H1 (cell line): ENCODE data around the gene DNAJB13. TPM values are rescaled to one million over a fixed set of nuclear protein-coding genes. Genes with fewer than 3 reads are reported as not detected.

ENCODE experiments used
- CTCF ChIA-PET: fragments of 300-600 bp; sonication (Branson Sonifier 250); formaldehyde crosslinking; loops from one replicate; lab custom pipeline; 2021; ENCODE audit not compliant: partially characterized antibody; lab: Charles Lee
- POLR2A ChIA-PET: fragments of 300-600 bp; sonication (Branson Sonifier 250); formaldehyde crosslinking; loops from one replicate; lab custom pipeline; 2021; ENCODE audit warnings: inconsistent platforms; ENCODE audit not compliant: partially characterized antibody; lab: Charles Lee
- DNase-seq, 2 experiments: peaks; one replicate each; pipeline versions ENCODE4 v3.0.0 to v3.0.0-alpha.2; 2010 to 2022; ENCODE audit warnings: low spot score in 2 of 2, low read depth in 1 of 2, mixed read lengths in 1 of 2
- FAIRE-seq: peaks from 2 replicates; lab custom pipeline; 2011; peaks lifted over from hg19 to GRCh38; lab: Jason Lieb, UNC
- H2AFZ ChIP-seq: 2 replicates; pipeline ENCODE4 v1.8.1; 2012; ENCODE audit warnings: low read length, inconsistent platforms
- H2AK5ac ChIP-seq: 2 replicates; pipeline ENCODE4 v1.6.1; 2013; ENCODE audit warnings: low read depth, low read length
- H2BK120ac ChIP-seq: replicated peaks from 2 replicates; pipeline ENCODE3; 2013; ENCODE audit warnings: low read depth, low read length, inconsistent platforms
- H2BK12ac ChIP-seq: 2 replicates; pipeline ENCODE4 v1.6.1; 2013; ENCODE audit warnings: low read depth, low read length
- H2BK15ac ChIP-seq: 2 replicates; pipeline ENCODE4 v1.6.1; 2013; ENCODE audit warnings: low read length
- H2BK20ac ChIP-seq: 2 replicates; pipeline ENCODE4 v1.6.1; 2013; ENCODE audit warnings: low read length
- H2BK5ac ChIP-seq: 2 replicates; pipeline ENCODE4 v1.6.1; 2013; ENCODE audit warnings: low read depth, low read length
- H3K14ac ChIP-seq: 2 replicates; pipeline ENCODE4 v1.6.1; 2013; ENCODE audit warnings: inconsistent platforms; ENCODE audit not compliant: insufficient read length
- H3K18ac ChIP-seq: 2 replicates; pipeline ENCODE4 v1.6.1; 2013; ENCODE audit warnings: low read length; ENCODE audit errors: extremely low read depth
- H3K23ac ChIP-seq: 2 replicates; pipeline ENCODE4 v1.6.1; 2013; ENCODE audit warnings: inconsistent platforms; ENCODE audit not compliant: insufficient read length
- H3K23me2 ChIP-seq: 2 replicates; pipeline ENCODE4 v1.6.1; 2013; ENCODE audit warnings: low read depth, low read length
- H3K27ac ChIP-seq: 2 replicates; pipeline ENCODE4 v1.6.1; 2011; ENCODE audit warnings: low read depth, low read length, inconsistent platforms
- H3K27me3 ChIP-seq, 4 experiments: replicated peaks in 1 of 4; 1 replicate in 1 of 4; 2 replicates in 3 of 4; pipeline versions ENCODE4 v1.6.1 to v1.8.1; 2011 to 2013; ENCODE audit warnings: low read length in 3 of 4, mild to moderate bottlenecking in 3 of 4, inconsistent platforms in 2 of 4, mixed read lengths in 2 of 4, moderate library complexity in 1 of 4; ENCODE audit not compliant: control insufficient read depth in 3 of 4, insufficient read depth in 3 of 4; ENCODE audit errors: extremely low read depth in 1 of 4
- H3K36me3 ChIP-seq, 4 experiments: 2 replicates each; pipeline versions ENCODE4 v1.6.1 to v1.8.1; 2011 to 2013; ENCODE audit warnings: mild to moderate bottlenecking in 4 of 4, low read length in 3 of 4, moderate library complexity in 2 of 4, control low read depth in 1 of 4, inconsistent platforms in 1 of 4; ENCODE audit not compliant: insufficient read depth in 4 of 4, control insufficient read depth in 2 of 4
- H3K4ac ChIP-seq: replicated peaks from 2 replicates; pipeline ENCODE3; 2013; ENCODE audit warnings: low read length, low read depth, mixed read lengths, inconsistent platforms; ENCODE audit not compliant: insufficient read length
- H3K4me1 ChIP-seq, 4 experiments: replicated peaks in 1 of 4; 1 replicate in 1 of 4; 2 replicates in 3 of 4; pipeline versions ENCODE4 v1.6.1 to v1.8.1; 2011 to 2013; ENCODE audit warnings: low read length in 3 of 4, inconsistent platforms in 2 of 4, mixed read lengths in 1 of 4; ENCODE audit not compliant: insufficient read depth in 4 of 4, control insufficient read depth in 3 of 4
- H3K4me2 ChIP-seq, 2 experiments: 2 replicates each; pipeline versions ENCODE4 v1.6.1 to v1.8.1; 2011 to 2013; ENCODE audit warnings: low read depth in 2 of 2, low read length in 2 of 2, control low read depth in 1 of 2, inconsistent platforms in 1 of 2, mild to moderate bottlenecking in 1 of 2; ENCODE audit not compliant: insufficient read depth in 1 of 2
- H3K4me3 ChIP-seq, 4 experiments: fragments of 200-600, 300-600 bp in 1 of 4; sonication (generic), shearing (Covaris generic), sonication (Bioruptor Twin) in 1 of 4; 2 replicates each; pipeline versions ENCODE4 v1.5.1 to v1.8.1; 2011 to 2016; ENCODE audit warnings: low read length in 4 of 4, low read depth in 3 of 4, control low read depth in 2 of 4, inconsistent platforms in 2 of 4, mild to moderate bottlenecking in 2 of 4, mixed read lengths in 1 of 4, moderate library complexity in 1 of 4; ENCODE audit not compliant: insufficient read depth in 2 of 4; ENCODE audit errors: extremely low read depth in 1 of 4
- H3K56ac ChIP-seq: replicated peaks from 2 replicates; pipeline ENCODE3; 2013; ENCODE audit warnings: low read depth, mild to moderate bottlenecking, mixed read lengths, low read length, inconsistent platforms; ENCODE audit not compliant: insufficient read length
- H3K79me1 ChIP-seq: 2 replicates; pipeline ENCODE4 v1.6.1; 2013; ENCODE audit warnings: low read depth, low read length, control low read depth
- H3K79me2 ChIP-seq, 2 experiments: 2 replicates each; pipeline versions ENCODE4 v1.6.1 to v1.8.1; 2012 to 2013; ENCODE audit warnings: low read length in 2 of 2, mild to moderate bottlenecking in 2 of 2, inconsistent platforms in 1 of 2; ENCODE audit not compliant: insufficient read depth in 2 of 2, control insufficient read depth in 1 of 2
- H3K9ac ChIP-seq, 4 experiments: replicated peaks in 1 of 4; 1 replicate in 1 of 4; 2 replicates in 3 of 4; pipeline versions ENCODE4 v1.6.1 to v1.8.1; 2011 to 2013; ENCODE audit warnings: low read depth in 3 of 4, low read length in 3 of 4, control low read depth in 2 of 4, mild to moderate bottlenecking in 2 of 4, moderate library complexity in 2 of 4, inconsistent platforms in 1 of 4; ENCODE audit errors: extremely low read depth in 1 of 4
- H3K9me3 ChIP-seq, 2 experiments: 2 replicates each; pipeline versions ENCODE4 v1.6.1 to v1.8.1; 2012 to 2013; ENCODE audit warnings: mild to moderate bottlenecking in 2 of 2, moderate library complexity in 2 of 2, control low read depth in 1 of 2, inconsistent platforms in 1 of 2, low read depth in 1 of 2, low read length in 1 of 2, mixed read lengths in 1 of 2; ENCODE audit not compliant: insufficient read depth in 2 of 2
- H4K20me1 ChIP-seq, 2 experiments: replicated peaks in 1 of 2; 2 replicates each; pipeline versions ENCODE3 to v1.8.1; 2011 to 2013; ENCODE audit warnings: inconsistent platforms in 2 of 2, low read length in 2 of 2, mild to moderate bottlenecking in 1 of 2; ENCODE audit not compliant: insufficient read depth in 2 of 2, control insufficient read depth in 1 of 2
- H4K5ac ChIP-seq: 2 replicates; pipeline ENCODE4 v1.6.1; 2013; ENCODE audit warnings: low read length, low read depth, mixed read lengths, inconsistent platforms; ENCODE audit not compliant: insufficient read length
- H4K8ac ChIP-seq: 2 replicates; pipeline ENCODE4 v1.8.0; 2013; ENCODE audit warnings: mild to moderate bottlenecking, moderate library complexity, low read length, inconsistent platforms; ENCODE audit not compliant: insufficient read depth; ENCODE audit errors: extremely low read depth
- H4K91ac ChIP-seq: replicated peaks from 2 replicates; pipeline ENCODE3; 2013; ENCODE audit warnings: low read length, mixed read lengths, inconsistent platforms; ENCODE audit not compliant: insufficient read length
- CBX8 ChIP-seq: fragments of 300-800, 300-1000 bp; sonication (generic); IDR thresholded peaks from 2 replicates; pipeline ENCODE4 v1.7.1; 2016; ENCODE audit warnings: low read depth, low read length, borderline replicate concordance
- CREB1 ChIP-seq: IDR thresholded peaks from 2 replicates; pipeline ENCODE4 v1.6.1; 2012; ENCODE audit warnings: inconsistent platforms
- EGR1 ChIP-seq: IDR thresholded peaks from 2 replicates; pipeline ENCODE4 v1.6.1; 2011; ENCODE audit warnings: low read depth, low read length, borderline replicate concordance
- EP300 ChIP-seq, 2 experiments: IDR thresholded peaks; 1 replicate in 1 of 2; 2 replicates in 1 of 2; pipeline ENCODE4 v1.6.1; 2011 to 2012; ENCODE audit warnings: low read depth in 2 of 2, low read length in 2 of 2, mild to moderate bottlenecking in 2 of 2, borderline replicate concordance in 1 of 2, inconsistent platforms in 1 of 2, moderate library complexity in 1 of 2
- EZH2 ChIP-seq: fragments of 200-600 bp; sonication (generic); IDR thresholded peaks from 2 replicates; pipeline ENCODE4 v1.7.1; 2012; ENCODE audit warnings: low read depth, mild to moderate bottlenecking, moderate library complexity, low read length, inconsistent platforms; ENCODE audit not compliant: severe bottlenecking
- JUN ChIP-seq: IDR thresholded peaks from 2 replicates; pipeline ENCODE4 v1.6.1; 2011; ENCODE audit warnings: low read depth, mild to moderate bottlenecking, improper control_type of control experiment, low read length
- KDM1A ChIP-seq: fragments of 200-600, 300-600 bp; sonication (generic); IDR thresholded peaks from 2 replicates; pipeline ENCODE4 v1.7.1; 2016; ENCODE audit warnings: mild to moderate bottlenecking, low read length, borderline replicate concordance
- POLR2AphosphoS5 ChIP-seq: IDR thresholded peaks from 2 replicates; pipeline ENCODE4 v1.6.1; 2011; ENCODE audit warnings: low read depth, low read length
- RXRA ChIP-seq: IDR thresholded peaks from 2 replicates; pipeline ENCODE4 v1.6.1; 2011; ENCODE audit warnings: low read depth, mild to moderate bottlenecking, low read length, moderate library complexity; ENCODE audit not compliant: insufficient read depth
- SIRT6 ChIP-seq: IDR thresholded peaks from one replicate; pipeline ENCODE4 v1.7.1; 2012; ENCODE audit warnings: low read length, inconsistent platforms
- SIX5 ChIP-seq: IDR thresholded peaks from 2 replicates; pipeline ENCODE4 v1.6.1; 2011; ENCODE audit warnings: mild to moderate bottlenecking, low read depth, low read length
- SRF ChIP-seq: IDR thresholded peaks from 2 replicates; pipeline ENCODE4 v1.6.1; 2011; ENCODE audit warnings: mild to moderate bottlenecking, low read depth, low read length, moderate library complexity
- WGBS, 2 experiments: shearing (Covaris generic) in 1 of 2; methylation state at CpG; one replicate each; pipeline versions ENCODE4 v1.1.6 to v1.1.7; 2013 to 2015; ENCODE audit warnings: low lambda C conversion rate in 2 of 2, mixed read lengths in 2 of 2, inconsistent platforms in 1 of 2, low coverage in 1 of 2, missing lambda C conversion rate in 1 of 2; ENCODE audit not compliant: insufficient replicate concordance in 2 of 2, insufficient coverage in 1 of 2, insufficient read length in 1 of 2; ENCODE audit errors: extremely low coverage in 1 of 2, missing lambda C conversion rate in 1 of 2; 5-methylcytosine and 5-hydroxymethylcytosine counted together
- polyA plus RNA-seq, 7 experiments: library from polyadenylated mRNA; depleted of rRNA in 3 of 7; stranded (reverse) in 5 of 7; unstranded in 2 of 7; fragments of >200 nt in 5 of 7; fragments of 200-250 nt in 2 of 7; gene quantifications; 1 replicate in 5 of 7; 2 replicates in 1 of 7; 4 replicates in 1 of 7; pipeline versions ENCODE4 v1.2.1 to v1.2.3, GENCODE V29; 2011 to 2013; ENCODE audit warnings: missing spikeins in 2 of 7, mixed read lengths in 2 of 7
- total RNA-seq: library from RNA; stranded (reverse); fragmentation: NEBNext Ultra II Directional; extraction: Animal tissue kit (Norgen Biotek cat#: 25700); gene quantifications from 2 replicates; pipeline ENCODE4 v1.2.1, GENCODE V29; 2021
- TF ChIP-seq, protein P1 (sequence below): IDR thresholded peaks from 2 replicates; pipeline ENCODE4 v1.6.1; 2012; ENCODE audit warnings: inconsistent platforms

Gene DNAJB13
- total and polyA plus RNA-seq, 2 of the 8 experiments (the other 6 are each of a cell fraction or from before 2014, with no cell fraction given): 0.27 TPM; not detected in 1

GRCh38 chr11:73999581-74000306 lies 48.9 kb downstream of the DNAJB13 start:
- Histone ChIP-seq H2AK5ac (no peak overlapping the region), H3K79me2 (no peaks in the 10 kb centered on the region), H4K20me1 (no peaks in the 10 kb centered on the region), H3K9me3 (no peaks in the 10 kb centered on the region), H4K5ac (no peak overlapping the region), H3K36me3 (no peaks in the 10 kb centered on the region; a peak in 2 of 8 replicates), H3K14ac (no peak overlapping the region), H2BK120ac (no peak overlapping the region), H3K56ac (no peak overlapping the region), H3K4ac (no peak overlapping the region), H3K27me3 (no peaks in the 10 kb centered on the region), H2BK15ac (no peak overlapping the region), H2BK12ac (no peak overlapping the region), H3K23ac (no peak overlapping the region), H3K4me1 (no peaks in the 10 kb centered on the region; a peak in 1 of 7 replicates), H3K4me3 (no peak overlapping the region), H4K91ac (no peak overlapping the region), H3K79me1 (no peaks in the 10 kb centered on the region), H4K8ac (0 out of 2 replicates have a peak overlapping the region, but pooled peaks have one; percentile 12), H2BK20ac (no peak overlapping the region), H3K4me2 (no peak overlapping the region), H3K9ac (no peak overlapping the region), H2AFZ (no peak overlapping the region), H3K18ac (no peak overlapping the region), H3K23me2 (no peaks in the 10 kb centered on the region), H2BK5ac (no peak overlapping the region), H3K27ac (no peak overlapping the region)
- ChIA-PET CTCF (no interaction called here), POLR2A (no interaction called here)
- DNase-seq (no peak), FAIRE-seq (no peak)
- WGBS, 2 experiments: 89% methylated on average over 8 of the region's 8 CpGs; no CpG with 5 or more reads in 1 of the 2 experiments
- no peak for TF ChIP-seq SIX5
- TF ChIP-seq SIRT6: no peak
- TF ChIP-seq CBX8: no peak
- no peak for TF ChIP-seq RXRA
- no peak for TF ChIP-seq JUN
- no peak for TF ChIP-seq SRF
- no peak for TF ChIP-seq KDM1A
- no peak for TF ChIP-seq EZH2
- TF ChIP-seq CREB1: no peak
- no peak for TF ChIP-seq EP300 (IDR thresholded peaks at IDR 0.05; ENCODE audit: borderline replicate concordance in 1 of 2, low read depth in 2 of 2, low read length in 2 of 2)
- TF ChIP-seq, protein P1, sequence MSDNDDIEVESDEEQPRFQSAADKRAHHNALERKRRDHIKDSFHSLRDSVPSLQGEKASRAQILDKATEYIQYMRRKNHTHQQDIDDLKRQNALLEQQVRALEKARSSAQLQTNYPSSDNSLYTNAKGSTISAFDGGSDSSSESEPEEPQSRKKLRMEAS: no peak
- no peak for TF ChIP-seq EGR1
- no peak for TF ChIP-seq POLR2AphosphoS5
